ENCODE measurements around the gene CCDC142. TPM values are rescaled to one million over a fixed set of nuclear protein-coding genes. Genes with fewer than 3 reads are reported as not detected.

The CCDC142 gene
- total RNA-seq (2013; cell fraction: nucleolus; rRNA removed) = 77.0 and 88.9 TPM in 2 replicates
- total RNA-seq (2014; rRNA removed) = 16.3 and 16.9 TPM in 2 replicates
- 10.6 and 10.9 TPM in 2 replicates for total RNA-seq (2014; rRNA removed; fragmentation: Illumina TruSeq; extraction: Trizol)
- total RNA-seq (2021) = 7.6 and 15.7 TPM in 2 replicates
- 2.5 TPM for polyA plus RNA-seq (2011; ENCODE audit: low read depth)
- 2.2 and 5.0 TPM in 2 replicates for polyA plus RNA-seq (2011; rRNA removed)
- 4.2 and 6.1 TPM in 2 replicates for polyA plus RNA-seq (2011; cell fraction: cytosol; rRNA removed)
- polyA plus RNA-seq (2011; cell fraction: nucleus; rRNA removed) = 16.3 and 24.7 TPM in 2 replicates
- 4.5 TPM in 2 replicates for polyA plus RNA-seq (2012)
- polyA plus RNA-seq (2014; fragmentation: Illumina TruSeq; extraction: Trizol) = 5.2 and 7.1 TPM in 2 replicates
- 1 to 10 TPM in 1 of 2 experiments, under 1 TPM in 1; 0.93 to 1.5 TPM for polyA plus RNA-seq (2014; fragmentation: Nextera tagmentation; extraction: Ambion mirVana)
- polyA plus RNA-seq (2014; rRNA removed) = 12.5 and 14.8 TPM in 2 replicates
- polyA plus RNA-seq (2016; fragmentation: Nextera tagmentation; extraction: Ambion mirVana) = 1 to 10 TPM; 8.2 to 9.9 TPM
- 19.2 and 38.1 TPM in 2 replicates for polyA minus RNA-seq (2011; rRNA and poly(A)+ RNA removed)
- 4.5 and 5.1 TPM in 2 replicates for polyA minus RNA-seq (2011; cell fraction: cytosol; rRNA and poly(A)+ RNA removed)
- polyA minus RNA-seq (2011; cell fraction: nucleus; rRNA and poly(A)+ RNA removed) = 33.6 and 56.7 TPM in 2 replicates
- percentile 62 among the genes with signal in this experiment for Bru-seq, nascent RNA
- percentile 57 among the genes with signal in this experiment for BruChase-seq, experiment 1, labeled RNA remaining after a 6-hour chase
- percentile 59 among the genes with signal in this experiment for BruChase-seq, experiment 2, labeled RNA remaining after a 2-hour chase
- long read RNA-seq, experiment 1, partial matches to known transcripts = 1 of 1 reads
- long read RNA-seq, experiment 1, other reads (novel, unspliced or antisense) = 0 of 1 reads
- long read RNA-seq, experiment 2, partial matches to known transcripts = 1 of 2 reads
- long read RNA-seq, experiment 2, other reads (novel, unspliced or antisense) = 1 of 2 reads

- ChIA-PET RAD21 (ENCODE audit: unreplicated experiment) (interaction anchor here (0.5 to 5.9 kb wide), 18 partner anchors 10 to 659 kb away, joined by 3 to 121 read pairs (median 4); partner anchors contain the start of genes AUP1, DQX1, HTRA2 and INO80B), SMC1A (ENCODE audit: uncharacterized antibody, unreplicated experiment) (interaction anchor here (0.8 to 5.7 kb wide), 18 partner anchors 10 to 158 kb away, joined by 3 to 128 read pairs (median 5); partner anchors contain the start of genes INO80B, MRPL53 and WBP1), CTCF (interaction anchor here (0.7 to 19.4 kb wide), 31 partner anchors 9 to 588 kb away, joined by 3 to 280 read pairs (median 4); partner anchors contain the start of genes AUP1, C2orf81, DQX1 and HTRA2), POLR2A (interaction anchor here (0.6 to 3.6 kb wide), 12 partner anchors 9 to 108 kb away, joined by 3 to 44 read pairs (median 8); partner anchors contain the start of genes AUP1, HTRA2, INO80B and MRPL53)
- TSS peak; percentile 97 for BruUV-seq (replicated peaks)
- WGBS (ENCODE audit: insufficient coverage, insufficient replicate concordance, low lambda C conversion rate, missing lambda C conversion rate) = 1% methylated on average over 47 of the region's 50 CpGs
- DNase-seq (ENCODE audit: low read depth, low spot score) (peak; percentile 89), ATAC-seq (peak; percentile 95), FAIRE-seq (peak; percentile 96)
- peak within 1 kb of the TSS; percentile 97 for H3K4me3 ChIP-seq
- H3K27ac ChIP-seq (ENCODE audit: control insufficient read depth, insufficient read depth) = peak within 1 kb of the TSS; percentile 96
- H3K27me3 ChIP-seq (replicated peaks in 1 of 2; ENCODE audit: control insufficient read depth in 2 of 2, insufficient read depth in 2 of 2, low read length in 1 of 2) = no peaks in the 10 kb centered on the region; a peak in 1 of 4 replicates
- no peaks in the 10 kb centered on the region; the same call in 1 of the 2 replicates for H4K20me1 ChIP-seq (ENCODE audit: control insufficient read depth, insufficient read depth)
- H3K9ac ChIP-seq (ENCODE audit: control insufficient read depth, insufficient read depth, low read length) = peak within 1 kb of the TSS; percentile 91
- no peaks in the 10 kb centered on the region; a peak in 1 of 4 replicates for H3K36me3 ChIP-seq (ENCODE audit: control insufficient read depth in 2 of 2, insufficient read depth in 2 of 2, low read length in 1 of 2)
- H3K4me1 ChIP-seq (ENCODE audit: control insufficient read depth, insufficient read depth, low read length) = peaks cover 13% of the 10 kb centered on the region
- peak within 1 kb of the TSS; percentile 100 for H2AFZ ChIP-seq (ENCODE audit: control insufficient read depth, low read depth, low read length)
- peaks cover 27% of the 10 kb centered on the region for H3K79me2 ChIP-seq (ENCODE audit: control insufficient read depth, insufficient read depth, low read length)
- H3K9me3 ChIP-seq (replicated peaks; ENCODE audit: control insufficient read depth, insufficient read depth, low read length) = no peaks in the 10 kb centered on the region
- in situ Hi-C loops (cut with MboI) (loop anchor here (10.0 kb wide), 1 partner anchor 102 kb away; no protein-coding TSS in a partner anchor), intact Hi-C loops (cut with micrococcal nuclease; ENCODE audit: unreplicated experiment) (loop anchor here (1.0 to 2.0 kb wide), 6 partner anchors 20 to 104 kb away; partner anchors contain the start of gene WBP1)
- peak within 1 kb of the TSS; percentile 96 for H3K4me2 ChIP-seq (ENCODE audit: control insufficient read depth, insufficient read depth)
- TF ChIP-seq STAT1 (conservative IDR thresholded peaks at IDR 0.05) (peak; percentile 57; the same call in 1 of the 2 replicates), BRCA1 (IDR thresholded peaks at IDR 0.05; ENCODE audit: low read depth, low read length) (no peak), RB1 (IDR thresholded peaks at IDR 0.05; ENCODE audit: borderline replicate concordance) (0 out of 2 replicates have a peak, but pooled peaks have one; percentile 24), CEBPZ (IDR thresholded peaks at IDR 0.05; ENCODE audit: low read depth, low read length) (0 out of 2 replicates have a peak, but pooled peaks have one; percentile 10), E2F4 (IDR thresholded peaks at IDR 0.05; ENCODE audit: low read depth, low read length) (peak; percentile 74; the same call in 1 of the 2 replicates), NFXL1 (IDR thresholded peaks at IDR 0.05; ENCODE audit: borderline replicate concordance) (no peak)
- TF ChIP-seq, protein P1, sequence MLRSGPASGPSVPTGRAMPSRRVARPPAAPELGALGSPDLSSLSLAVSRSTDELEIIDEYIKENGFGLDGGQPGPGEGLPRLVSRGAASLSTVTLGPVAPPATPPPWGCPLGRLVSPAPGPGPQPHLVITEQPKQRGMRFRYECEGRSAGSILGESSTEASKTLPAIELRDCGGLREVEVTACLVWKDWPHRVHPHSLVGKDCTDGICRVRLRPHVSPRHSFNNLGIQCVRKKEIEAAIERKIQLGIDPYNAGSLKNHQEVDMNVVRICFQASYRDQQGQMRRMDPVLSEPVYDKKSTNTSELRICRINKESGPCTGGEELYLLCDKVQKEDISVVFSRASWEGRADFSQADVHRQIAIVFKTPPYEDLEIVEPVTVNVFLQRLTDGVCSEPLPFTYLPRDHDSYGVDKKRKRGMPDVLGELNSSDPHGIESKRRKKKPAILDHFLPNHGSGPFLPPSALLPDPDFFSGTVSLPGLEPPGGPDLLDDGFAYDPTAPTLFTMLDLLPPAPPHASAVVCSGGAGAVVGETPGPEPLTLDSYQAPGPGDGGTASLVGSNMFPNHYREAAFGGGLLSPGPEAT (IDR thresholded peaks at IDR 0.05; ENCODE audit: low read depth) = peak; percentile 100
Observed at GRCh38 chr2:74482801-74483674, at the start of gene CCDC142, which contains the start of gene TTC31. CCDC142 (minus strand) TSS chr2:74482998; CDS start chr2:74482837, 161 bp downstream. TTC31 (plus strand) TSS chr2:74483081; CDS start chr2:74483096, 15 bp downstream.

Measured in GM12878 (cell line).